Body of pancreas (tissue), 4 donors: ENCODE measurements around the gene SLC9A8.

ENCODE experiments used
- POLR2A ChIP-seq, 3 donors: fragments of 450-650 bp; IDR thresholded peaks; one replicate each; pipeline ENCODE4 v1.6.1; 2016; ENCODE audit warnings: antibody characterized with exemption in 3 of 3, mild to moderate bottlenecking in 2 of 3
- TF ChIP-seq, protein P1 (sequence below), 7 experiments: fragments of 450-650 bp in 4 of 7; fragments of 200-600 bp in 3 of 7; sonication (generic) in 3 of 7; IDR thresholded peaks; one replicate each; pipeline ENCODE4 v1.5.1; 2016 to 2019; ENCODE audit warnings: antibody characterized with exemption in 7 of 7

DNA sequence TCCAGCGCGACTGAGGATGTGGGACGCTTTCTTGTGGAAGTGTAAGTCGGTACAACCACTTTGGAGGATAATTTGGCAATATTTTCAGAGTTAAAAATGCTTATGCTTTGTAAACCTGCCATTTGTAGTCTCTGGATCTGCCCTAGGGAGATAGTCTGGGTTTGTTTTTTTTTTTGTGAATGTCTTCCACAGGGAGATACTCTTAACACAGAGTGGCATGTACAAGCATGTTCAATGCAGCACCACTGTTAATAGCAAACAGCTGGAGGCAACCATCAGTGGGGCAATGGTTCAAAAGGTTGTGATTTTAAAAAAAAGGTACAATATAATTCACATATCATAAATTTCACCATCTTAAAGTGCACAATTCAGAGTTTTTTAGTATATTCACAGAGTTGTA, 22.4 kb downstream of the SLC9A8 start:
- TF ChIP-seq, protein P1, sequence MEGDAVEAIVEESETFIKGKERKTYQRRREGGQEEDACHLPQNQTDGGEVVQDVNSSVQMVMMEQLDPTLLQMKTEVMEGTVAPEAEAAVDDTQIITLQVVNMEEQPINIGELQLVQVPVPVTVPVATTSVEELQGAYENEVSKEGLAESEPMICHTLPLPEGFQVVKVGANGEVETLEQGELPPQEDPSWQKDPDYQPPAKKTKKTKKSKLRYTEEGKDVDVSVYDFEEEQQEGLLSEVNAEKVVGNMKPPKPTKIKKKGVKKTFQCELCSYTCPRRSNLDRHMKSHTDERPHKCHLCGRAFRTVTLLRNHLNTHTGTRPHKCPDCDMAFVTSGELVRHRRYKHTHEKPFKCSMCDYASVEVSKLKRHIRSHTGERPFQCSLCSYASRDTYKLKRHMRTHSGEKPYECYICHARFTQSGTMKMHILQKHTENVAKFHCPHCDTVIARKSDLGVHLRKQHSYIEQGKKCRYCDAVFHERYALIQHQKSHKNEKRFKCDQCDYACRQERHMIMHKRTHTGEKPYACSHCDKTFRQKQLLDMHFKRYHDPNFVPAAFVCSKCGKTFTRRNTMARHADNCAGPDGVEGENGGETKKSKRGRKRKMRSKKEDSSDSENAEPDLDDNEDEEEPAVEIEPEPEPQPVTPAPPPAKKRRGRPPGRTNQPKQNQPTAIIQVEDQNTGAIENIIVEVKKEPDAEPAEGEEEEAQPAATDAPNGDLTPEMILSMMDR (IDR thresholded peaks at IDR 0.05) = no peak
- no peak for TF ChIP-seq POLR2A (IDR thresholded peaks at IDR 0.05)
